Renal cortex interstitium (tissue), 11 donors: Measurements from ENCODE around the gene FSD1L. TPM values are rescaled to one million over a fixed set of nuclear protein-coding genes. Genes with fewer than 3 reads are reported as not detected.

Experiments used
- DNase-seq, 11 donors: peaks; one replicate each; pipeline ENCODE4 v3.0.0-alpha.2; 2013; ENCODE audit warnings: low read depth in 9 of 11, low spot score in 4 of 11; ENCODE audit errors: extremely low read depth in 1 of 11
- polyA plus RNA-seq, 3 donors: library from polyadenylated mRNA; unstranded; fragments of 120-200 nt; gene quantifications; one replicate each; pipeline ENCODE4 v1.2.1, GENCODE V29; 2013; ENCODE audit not compliant: insufficient read length in 3 of 3

The FSD1L gene
- polyA plus RNA-seq, 3 donors: 8.5 to 11.9 (median 9.6) TPM

GRCh38 chr9:105431424-105432246 is 16.2 kb upstream of the FSD1L start:
- no peak for DNase-seq

- DNase-seq: no peak
Observed at GRCh38 chr9:105432247-105432842, 15.5 kb upstream of the FSD1L start.

DNA sequence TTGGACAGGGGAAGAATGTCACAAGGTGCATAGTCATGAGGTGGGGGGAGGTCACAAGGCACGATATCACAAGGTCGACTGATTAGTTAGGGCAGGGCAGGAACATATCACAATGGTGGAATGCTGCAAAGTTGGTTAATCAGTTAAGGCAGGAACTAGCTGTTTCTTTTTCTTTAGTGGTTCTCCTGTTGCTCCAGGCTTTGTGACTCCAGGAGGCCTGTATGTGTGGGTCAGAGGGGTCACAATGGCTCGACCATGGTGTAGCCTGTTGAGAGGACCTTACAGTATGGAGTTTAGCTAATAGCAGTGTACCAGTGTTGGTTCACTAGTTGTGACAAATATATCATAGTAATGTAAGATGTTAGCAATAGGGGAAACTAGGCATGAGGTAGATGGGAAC is 12.4 kb upstream of the FSD1L start:
- no peak for DNase-seq

DNA sequence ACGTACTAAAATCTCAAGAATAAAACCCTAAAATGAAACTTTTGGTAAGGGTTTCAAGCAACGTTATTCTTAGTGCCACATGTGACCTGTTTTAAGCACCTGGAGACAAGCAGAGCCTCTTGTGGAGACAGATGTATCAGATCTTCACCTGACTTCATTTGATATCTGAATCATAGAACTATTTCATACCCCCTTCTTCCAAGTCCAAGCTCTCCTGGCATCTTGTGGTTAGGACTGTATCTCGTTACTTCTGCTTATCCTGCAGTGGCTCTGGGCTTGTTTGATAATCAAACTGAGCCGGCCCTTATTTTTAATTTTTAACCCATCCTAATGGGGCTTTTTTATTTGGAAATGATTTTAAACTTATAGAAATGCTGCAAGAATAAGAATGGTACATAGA is 11.1 kb upstream of the FSD1L start:
- no peak for DNase-seq

- DNase-seq: no peak
Observed at GRCh38 chr9:105437704-105438103, 10.1 kb upstream of the FSD1L start.

GRCh38 chr9:105438141-105438806 is 9.6 kb upstream of the FSD1L start:
- peak in 9 of 11 donors; percentile 31 to 72 (median 56) for DNase-seq

- DNase-seq: no peak
Observed at GRCh38 chr9:105439428-105439827, 8.4 kb upstream of the FSD1L start.

GRCh38 chr9:105441616-105442160 is 6.1 kb upstream of the FSD1L start:
- DNase-seq: no peak

- no peak for DNase-seq
Observed at GRCh38 chr9:105443121-105443520, 4.7 kb upstream of the FSD1L start.

- DNase-seq: no peak
Observed at GRCh38 chr9:105444130-105444529, 3.7 kb upstream of the FSD1L start.

- DNase-seq: no peak
Observed at GRCh38 chr9:105445203-105445881, 2.5 kb upstream of the FSD1L start.

- no peak for DNase-seq
Observed at GRCh38 chr9:105447386-105447813, 434 bp upstream of the FSD1L start.

- no peak for DNase-seq
Observed at GRCh38 chr9:105449081-105449480, 1.2 kb downstream of the FSD1L start.

DNA sequence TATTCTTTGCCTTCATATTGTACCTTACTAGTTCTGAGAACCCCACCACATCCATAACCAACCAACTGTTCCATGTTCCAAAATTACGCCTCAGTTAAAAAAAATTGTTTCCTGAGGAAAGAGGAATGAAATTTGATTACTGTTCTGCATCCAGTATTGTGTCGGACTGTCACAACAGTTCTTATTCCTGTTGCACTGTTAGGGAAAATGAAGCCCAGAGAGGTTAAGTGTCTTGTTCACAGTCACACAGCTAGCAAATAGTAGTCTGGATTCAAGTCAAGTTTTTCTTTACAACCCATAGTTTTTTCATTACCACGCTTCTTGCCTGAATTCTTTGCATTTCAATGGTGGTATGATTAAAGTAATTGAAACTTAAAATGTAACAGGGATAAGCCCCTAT is 4.4 kb downstream of the FSD1L start:
- DNase-seq: no peak

DNA sequence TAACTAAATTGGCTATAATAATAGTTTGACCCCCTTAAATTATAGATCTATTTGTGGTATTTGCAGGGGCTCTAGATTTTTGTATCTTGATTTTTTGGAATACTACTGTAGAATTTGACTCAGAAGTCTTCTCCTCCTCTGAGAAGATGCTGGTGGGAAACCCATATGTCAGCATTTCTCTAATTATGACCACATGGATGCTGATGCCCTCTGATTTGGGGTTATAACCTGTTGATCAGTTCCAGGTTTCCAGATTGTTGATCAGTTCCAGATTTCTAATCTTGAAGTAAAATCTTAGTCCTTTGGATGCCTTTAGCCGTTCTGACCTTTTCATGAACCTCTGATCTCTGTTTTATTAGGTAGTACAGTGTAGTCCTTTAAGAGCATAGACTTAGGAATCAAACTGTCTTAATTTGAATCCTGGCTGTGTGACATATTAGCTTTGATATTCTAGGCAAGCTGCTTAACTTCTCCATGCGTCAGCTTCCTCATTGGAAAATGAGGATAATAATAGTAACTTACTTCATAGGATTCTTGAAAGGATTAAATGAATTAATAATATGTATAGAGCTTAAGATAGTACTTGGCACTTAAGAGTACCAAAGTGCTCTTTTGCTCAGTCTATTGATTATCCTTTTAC is 8.1 kb downstream of the FSD1L start:
- no peak for DNase-seq

- DNase-seq: no peak
Observed at GRCh38 chr9:105457560-105458294, 9.9 kb downstream of the FSD1L start.

DNA sequence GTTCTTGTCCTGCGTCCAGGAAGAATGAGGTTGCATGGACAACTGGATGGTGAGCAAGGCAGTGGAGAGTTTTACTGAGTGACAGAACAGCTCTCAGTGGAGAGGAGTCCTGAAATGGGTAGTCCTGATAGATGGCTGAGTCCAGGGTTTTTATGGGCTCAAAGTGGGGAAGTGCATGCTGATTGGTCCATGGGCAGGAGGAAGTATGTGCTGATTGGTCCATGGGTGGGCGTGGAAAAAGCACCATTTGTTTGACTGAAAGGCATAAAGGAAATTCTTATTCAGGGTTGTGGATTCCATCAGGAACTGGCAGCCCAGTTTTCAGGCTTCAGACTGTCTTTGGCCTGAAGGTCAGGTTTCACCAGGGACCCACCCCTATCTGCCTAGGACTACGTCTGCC is 10.6 kb downstream of the FSD1L start:
- DNase-seq: no peak

GRCh38 chr9:105459336-105459735 is 11.5 kb downstream of the FSD1L start:
- no peak for DNase-seq
